Measurements from ENCODE around the gene SLC35G3.
A peak's percentile ranks its signal among the peaks of the same experiment; 100 is the strongest.
"Not testable (repeated sequence)": the region's sequence is repeated elsewhere in the genome, so short reads cannot be mapped to it uniquely, and the experiment has no call there.

The SLC35G3 gene

DNA sequence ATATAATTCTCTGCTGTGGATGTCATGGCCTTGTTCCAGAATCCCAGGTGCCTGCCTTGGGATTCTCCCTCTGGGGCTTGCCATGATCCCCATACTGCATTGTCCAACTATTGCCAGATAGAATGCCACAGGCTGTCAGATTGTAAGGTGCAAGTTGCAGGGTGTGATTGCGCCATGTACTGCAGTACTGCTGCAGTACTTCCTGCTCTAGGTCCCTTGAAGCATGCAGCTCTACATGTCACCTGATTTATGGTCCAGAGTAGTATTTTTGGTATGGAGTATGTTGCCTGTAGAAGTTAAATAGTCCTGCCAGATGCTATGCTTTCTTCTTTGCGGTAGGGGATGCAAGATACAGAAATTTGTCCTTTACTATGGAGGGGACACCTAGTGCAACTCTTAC lies 41.7 kb upstream of the SLC35G3 start:
- H3K9me3 ChIP-seq (ENCODE audit: control insufficient read depth, low read length) = no peaks in the 10 kb centered on the region
- H3K36me3 ChIP-seq (ENCODE audit: control insufficient read depth, insufficient read depth, low read length) = no peaks in the 10 kb centered on the region
- peaks cover 37% of the 10 kb centered on the region for H3K4me1 ChIP-seq (ENCODE audit: control insufficient read depth, insufficient read depth, low read length, poor library complexity, severe bottlenecking)
- no peak for DNase-seq
- H3K27ac ChIP-seq (ENCODE audit: insufficient read depth, low read length, poor library complexity, severe bottlenecking) = no peak overlapping the region
- no peaks in the 10 kb centered on the region for H3K27me3 ChIP-seq (replicated peaks; ENCODE audit: control insufficient read depth, insufficient read depth, low read length, poor library complexity, severe bottlenecking)
- no peak overlapping the region for H3K4me3 ChIP-seq (ENCODE audit: insufficient read depth, low read depth, low read length, poor library complexity, severe bottlenecking)

DNA sequence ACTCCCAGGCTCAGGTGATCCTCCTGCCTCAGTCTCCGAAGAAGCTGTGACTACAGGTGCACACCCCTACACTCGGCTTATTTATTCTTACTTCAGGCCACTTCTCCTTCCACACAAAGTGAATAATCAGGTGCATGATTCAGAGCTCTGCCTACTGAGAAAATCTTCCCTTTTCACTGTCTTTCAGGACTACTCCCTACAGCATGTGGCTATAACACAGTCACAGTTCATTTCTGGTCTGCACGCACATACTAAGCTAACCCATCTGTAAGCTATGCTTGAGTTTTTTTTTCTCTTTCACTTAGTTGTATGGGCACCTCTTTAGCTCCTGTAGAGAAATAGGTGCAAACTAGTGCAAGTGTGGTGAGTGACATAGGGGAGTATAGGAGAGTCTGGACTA lies 41.1 kb upstream of the SLC35G3 start:
- H3K9me3 ChIP-seq (ENCODE audit: control insufficient read depth, low read length) = no peaks in the 10 kb centered on the region

DNA sequence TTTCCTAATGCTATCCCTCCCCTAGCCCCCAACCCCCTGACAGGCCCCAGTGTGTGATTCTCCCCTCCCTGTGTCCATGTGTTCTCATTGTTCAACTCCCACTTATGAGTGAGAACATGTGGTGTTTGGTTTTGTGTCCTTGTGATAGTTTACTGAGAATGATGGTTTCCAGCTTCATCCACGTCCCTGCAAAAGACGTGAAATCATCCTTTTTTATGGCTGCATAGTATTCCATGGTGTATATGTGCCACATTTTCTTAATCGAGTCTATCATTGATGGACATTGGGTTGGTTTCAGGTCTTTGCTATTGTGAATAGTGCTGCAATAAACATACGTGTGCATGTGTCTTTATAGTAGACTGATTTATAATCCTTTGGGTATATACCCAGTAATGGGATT lies 40.1 kb upstream of the SLC35G3 start:
- not testable (repeated sequence) for H3K9me3 ChIP-seq (ENCODE audit: control insufficient read depth, low read length); H3K27ac ChIP-seq (ENCODE audit: insufficient read depth, low read length, poor library complexity, severe bottlenecking); H3K36me3 ChIP-seq (ENCODE audit: control insufficient read depth, insufficient read depth, low read length); H3K27me3 ChIP-seq (replicated peaks; ENCODE audit: control insufficient read depth, insufficient read depth, low read length, poor library complexity, severe bottlenecking); DNase-seq; H3K4me3 ChIP-seq (ENCODE audit: insufficient read depth, low read depth, low read length, poor library complexity, severe bottlenecking)
- peaks cover 32% of the 10 kb centered on the region for H3K4me1 ChIP-seq (ENCODE audit: control insufficient read depth, insufficient read depth, low read length, poor library complexity, severe bottlenecking)

More for the DNA sequence above, 41.1 kb upstream of the SLC35G3 start:
- H3K27me3 ChIP-seq (replicated peaks; ENCODE audit: control insufficient read depth, insufficient read depth, low read length, poor library complexity, severe bottlenecking) = no peaks in the 10 kb centered on the region
- peaks cover 37% of the 10 kb centered on the region for H3K4me1 ChIP-seq (ENCODE audit: control insufficient read depth, insufficient read depth, low read length, poor library complexity, severe bottlenecking)
- no peak overlapping the region for H3K27ac ChIP-seq (ENCODE audit: insufficient read depth, low read length, poor library complexity, severe bottlenecking)
- H3K4me3 ChIP-seq (ENCODE audit: insufficient read depth, low read depth, low read length, poor library complexity, severe bottlenecking) = no peak overlapping the region
- DNase-seq = no peak
- H3K36me3 ChIP-seq (ENCODE audit: control insufficient read depth, insufficient read depth, low read length) = no peaks in the 10 kb centered on the region

DNA sequence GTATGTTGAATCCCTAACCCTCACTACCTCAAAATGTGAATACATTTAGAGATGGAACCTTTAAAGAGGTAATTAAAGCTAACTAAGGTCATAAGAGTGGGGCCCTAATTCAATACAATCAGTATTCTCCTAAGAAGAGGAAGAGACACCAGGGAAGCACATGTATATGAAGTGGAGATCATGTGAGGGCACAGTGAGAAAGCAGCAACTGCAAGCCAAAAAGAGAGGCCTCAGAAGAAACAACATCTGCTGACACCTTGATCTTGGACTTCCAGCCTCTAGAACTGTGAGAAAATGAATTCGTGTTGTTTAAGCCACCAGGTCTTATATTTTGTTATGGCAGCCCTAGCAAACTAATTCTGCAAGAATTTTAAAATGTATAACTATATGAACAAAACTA lies 35.4 kb upstream of the SLC35G3 start:
- no peaks in the 10 kb centered on the region for H3K9me3 ChIP-seq (ENCODE audit: control insufficient read depth, low read length)
- no peak overlapping the region for H3K27ac ChIP-seq (ENCODE audit: insufficient read depth, low read length, poor library complexity, severe bottlenecking)
- H3K4me1 ChIP-seq (ENCODE audit: control insufficient read depth, insufficient read depth, low read length, poor library complexity, severe bottlenecking) = no peaks in the 10 kb centered on the region
- DNase-seq = no peak
- H3K36me3 ChIP-seq (ENCODE audit: control insufficient read depth, insufficient read depth, low read length) = no peaks in the 10 kb centered on the region
- H3K27me3 ChIP-seq (replicated peaks; ENCODE audit: control insufficient read depth, insufficient read depth, low read length, poor library complexity, severe bottlenecking) = no peaks in the 10 kb centered on the region
- H3K4me3 ChIP-seq (ENCODE audit: insufficient read depth, low read depth, low read length, poor library complexity, severe bottlenecking) = no peak overlapping the region

DNA sequence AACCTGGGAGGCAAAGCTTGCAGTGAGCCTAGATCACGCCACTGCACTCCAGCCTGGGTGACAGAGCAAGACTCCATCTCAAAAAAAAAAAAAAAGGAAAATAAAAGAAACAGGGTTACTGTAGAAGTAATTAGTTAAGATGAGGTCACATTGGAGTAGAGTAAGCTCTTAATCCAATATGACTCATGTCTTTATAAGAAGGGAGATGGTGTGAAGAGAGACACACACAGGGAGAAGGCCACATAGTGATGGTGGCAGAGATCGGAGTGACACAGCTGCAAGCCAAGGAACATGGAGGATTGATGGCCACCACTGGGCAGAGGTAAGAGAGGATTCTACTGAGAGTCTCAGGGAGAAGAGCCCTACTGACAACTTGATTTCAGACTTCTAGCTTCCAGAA lies 33.4 kb upstream of the SLC35G3 start:
- Histone ChIP-seq H3K36me3 (ENCODE audit: control insufficient read depth, insufficient read depth, low read length) (no peaks in the 10 kb centered on the region), H3K9me3 (ENCODE audit: control insufficient read depth, low read length) (no peaks in the 10 kb centered on the region), H3K4me3 (ENCODE audit: insufficient read depth, low read depth, low read length, poor library complexity, severe bottlenecking) (no peak overlapping the region), H3K4me1 (ENCODE audit: control insufficient read depth, insufficient read depth, low read length, poor library complexity, severe bottlenecking) (no peaks in the 10 kb centered on the region), H3K27ac (ENCODE audit: insufficient read depth, low read length, poor library complexity, severe bottlenecking) (no peak overlapping the region), H3K27me3 (replicated peaks; ENCODE audit: control insufficient read depth, insufficient read depth, low read length, poor library complexity, severe bottlenecking) (no peaks in the 10 kb centered on the region)
- DNase-seq = no peak

DNA sequence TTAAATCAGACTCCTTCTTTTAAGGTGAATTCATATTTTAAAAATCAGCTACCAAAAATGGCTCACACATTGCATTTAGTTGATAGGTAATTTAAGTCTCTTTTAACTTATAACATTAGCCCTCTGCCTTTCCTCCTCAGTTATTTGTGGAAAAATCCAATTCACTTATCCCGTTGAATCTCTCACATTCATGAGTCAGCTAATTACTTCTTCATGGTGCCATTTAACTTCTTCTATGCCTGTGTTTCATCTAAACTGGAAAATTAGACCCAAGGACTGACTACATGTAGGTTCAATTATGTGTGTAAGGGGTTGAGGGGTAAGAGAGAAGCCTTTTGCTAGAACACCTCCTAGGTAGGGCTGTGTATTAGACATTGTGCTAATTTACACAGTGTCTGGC lies 30.2 kb upstream of the SLC35G3 start:
- Histone ChIP-seq H3K27ac (ENCODE audit: insufficient read depth, low read length, poor library complexity, severe bottlenecking) (no peak overlapping the region), H3K36me3 (ENCODE audit: control insufficient read depth, insufficient read depth, low read length) (no peaks in the 10 kb centered on the region), H3K4me3 (ENCODE audit: insufficient read depth, low read depth, low read length, poor library complexity, severe bottlenecking) (no peak overlapping the region), H3K9me3 (ENCODE audit: control insufficient read depth, low read length) (no peaks in the 10 kb centered on the region), H3K27me3 (replicated peaks; ENCODE audit: control insufficient read depth, insufficient read depth, low read length, poor library complexity, severe bottlenecking) (no peaks in the 10 kb centered on the region), H3K4me1 (ENCODE audit: control insufficient read depth, insufficient read depth, low read length, poor library complexity, severe bottlenecking) (peaks cover 16% of the 10 kb centered on the region)
- no peak for DNase-seq

DNA sequence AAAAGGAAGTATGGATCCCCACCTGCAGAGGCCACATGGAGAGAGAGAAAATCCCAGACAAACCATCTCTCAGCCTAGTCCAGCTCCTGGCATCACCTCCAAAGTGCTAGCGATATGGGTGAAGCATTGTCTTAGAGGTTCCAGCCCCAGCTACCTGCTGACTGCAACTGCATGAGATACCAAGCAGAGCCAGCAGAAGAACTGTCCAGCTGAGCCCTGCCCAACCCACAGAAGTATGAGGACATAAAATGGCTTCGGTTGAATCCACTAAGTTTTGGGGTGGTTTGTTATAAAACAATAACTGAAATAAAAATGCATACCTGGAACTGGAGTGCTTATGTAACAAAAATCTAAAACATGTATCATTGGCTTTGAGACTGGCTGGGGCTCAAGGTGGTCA lies 28.3 kb upstream of the SLC35G3 start:
- Histone ChIP-seq H3K4me1 (ENCODE audit: control insufficient read depth, insufficient read depth, low read length, poor library complexity, severe bottlenecking) (peaks cover 24% of the 10 kb centered on the region), H3K27me3 (replicated peaks; ENCODE audit: control insufficient read depth, insufficient read depth, low read length, poor library complexity, severe bottlenecking) (no peaks in the 10 kb centered on the region), H3K36me3 (ENCODE audit: control insufficient read depth, insufficient read depth, low read length) (no peaks in the 10 kb centered on the region), H3K27ac (ENCODE audit: insufficient read depth, low read length, poor library complexity, severe bottlenecking) (no peak overlapping the region), H3K4me3 (ENCODE audit: insufficient read depth, low read depth, low read length, poor library complexity, severe bottlenecking) (no peak overlapping the region), H3K9me3 (ENCODE audit: control insufficient read depth, low read length) (no peaks in the 10 kb centered on the region)
- DNase-seq = no peak

DNA sequence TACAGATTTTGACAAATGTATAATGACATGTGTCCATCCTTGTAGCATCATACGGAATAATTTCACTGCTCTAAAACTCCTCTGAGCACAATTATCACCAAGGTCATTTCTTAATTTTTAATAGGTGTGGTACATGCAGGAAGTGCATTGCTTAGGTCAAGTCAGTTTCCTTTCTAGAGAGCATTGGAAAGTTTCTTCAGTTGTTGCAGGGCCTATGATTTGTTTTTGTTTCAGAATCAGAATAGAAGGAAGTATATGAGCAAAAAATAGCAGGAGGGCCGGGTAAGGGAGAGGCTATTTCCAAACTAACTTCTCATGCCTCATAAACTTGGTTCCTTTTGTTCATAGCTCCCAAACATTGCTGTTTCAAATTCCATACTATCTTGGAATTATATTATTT lies 24.7 kb upstream of the SLC35G3 start:
- Histone ChIP-seq H3K9me3 (ENCODE audit: control insufficient read depth, low read length) (no peaks in the 10 kb centered on the region), H3K27ac (ENCODE audit: insufficient read depth, low read length, poor library complexity, severe bottlenecking) (peak overlapping the region; percentile 49), H3K27me3 (replicated peaks; ENCODE audit: control insufficient read depth, insufficient read depth, low read length, poor library complexity, severe bottlenecking) (no peaks in the 10 kb centered on the region), H3K4me3 (ENCODE audit: insufficient read depth, low read depth, low read length, poor library complexity, severe bottlenecking) (no peak overlapping the region), H3K36me3 (ENCODE audit: control insufficient read depth, insufficient read depth, low read length) (no peaks in the 10 kb centered on the region), H3K4me1 (ENCODE audit: control insufficient read depth, insufficient read depth, low read length, poor library complexity, severe bottlenecking) (peaks cover 48% of the 10 kb centered on the region)
- no peak for DNase-seq

DNA sequence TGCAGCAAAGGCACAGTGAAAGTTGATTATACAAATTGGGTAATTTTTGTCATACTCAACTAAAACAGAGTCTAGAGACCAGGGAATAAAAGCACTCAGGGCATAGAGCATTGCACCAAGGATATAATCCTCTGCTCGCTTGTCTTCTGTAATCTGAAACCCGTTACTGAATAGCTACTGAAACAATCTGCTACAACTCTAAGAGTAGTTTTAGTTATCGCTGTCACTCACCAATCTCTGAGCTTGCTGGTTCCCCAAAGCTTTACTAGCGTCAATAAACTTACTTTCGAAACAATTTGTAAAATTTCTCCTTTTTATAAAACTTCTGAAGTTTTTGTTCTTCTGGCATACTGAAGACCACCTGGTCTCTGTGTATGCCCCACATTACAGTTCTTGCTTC lies 22.9 kb upstream of the SLC35G3 start:
- no peaks in the 10 kb centered on the region for H3K27me3 ChIP-seq (replicated peaks; ENCODE audit: control insufficient read depth, insufficient read depth, low read length, poor library complexity, severe bottlenecking)
- peak overlapping the region; percentile 89 for H3K27ac ChIP-seq (ENCODE audit: insufficient read depth, low read length, poor library complexity, severe bottlenecking)
- H3K4me3 ChIP-seq (ENCODE audit: insufficient read depth, low read depth, low read length, poor library complexity, severe bottlenecking) = no peak overlapping the region
- H3K4me1 ChIP-seq (ENCODE audit: control insufficient read depth, insufficient read depth, low read length, poor library complexity, severe bottlenecking) = peaks cover 66% of the 10 kb centered on the region
- DNase-seq = no peak
- H3K9me3 ChIP-seq (ENCODE audit: control insufficient read depth, low read length) = no peaks in the 10 kb centered on the region
- no peaks in the 10 kb centered on the region for H3K36me3 ChIP-seq (ENCODE audit: control insufficient read depth, insufficient read depth, low read length)

DNA sequence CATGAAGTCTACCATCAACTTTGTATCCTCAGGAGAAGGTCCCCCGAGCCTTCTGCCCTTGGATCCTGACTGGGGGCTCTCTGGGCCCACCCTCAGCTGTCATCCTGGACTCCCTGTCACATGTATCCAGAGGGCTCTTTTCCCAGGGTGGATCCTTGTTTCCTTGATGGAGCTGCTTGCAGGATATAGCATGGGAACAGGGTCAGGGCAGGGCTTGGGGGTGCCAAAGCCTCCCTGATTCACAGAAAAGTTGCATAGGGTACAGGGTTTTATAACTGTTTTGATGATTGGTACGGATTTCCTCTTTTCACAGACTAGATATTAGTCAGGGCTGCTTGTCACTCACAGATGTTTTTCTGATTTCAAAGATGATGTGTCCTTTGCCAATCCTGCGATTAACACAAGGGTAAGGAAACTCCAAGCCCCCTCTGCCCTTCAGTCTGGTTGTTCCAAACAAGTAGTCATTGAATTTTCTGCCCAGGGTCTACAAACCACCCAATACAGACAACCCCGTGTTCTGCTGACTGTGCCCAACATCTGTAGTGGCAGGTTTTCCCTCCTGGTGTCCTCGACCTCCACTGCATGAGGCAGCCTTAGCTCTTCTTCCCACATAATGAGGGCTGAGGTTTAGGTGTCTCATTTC lies 20.6 kb upstream of the SLC35G3 start:
- Histone ChIP-seq H3K27ac (ENCODE audit: insufficient read depth, low read length, poor library complexity, severe bottlenecking) (peak overlapping the region; percentile 89), H3K4me1 (ENCODE audit: control insufficient read depth, insufficient read depth, low read length, poor library complexity, severe bottlenecking) (peaks cover 58% of the 10 kb centered on the region), H3K27me3 (replicated peaks; ENCODE audit: control insufficient read depth, insufficient read depth, low read length, poor library complexity, severe bottlenecking) (no peaks in the 10 kb centered on the region), H3K9me3 (ENCODE audit: control insufficient read depth, low read length) (no peaks in the 10 kb centered on the region), H3K36me3 (ENCODE audit: control insufficient read depth, insufficient read depth, low read length) (no peaks in the 10 kb centered on the region), H3K4me3 (ENCODE audit: insufficient read depth, low read depth, low read length, poor library complexity, severe bottlenecking) (peak overlapping the region; percentile 27)
- DNase-seq = peak in 1 of 3 donors; percentile 30

Data from effector memory CD4-positive, alpha-beta T cell (primary cell).